ENCODE results near the gene UBXN10. TPM values are rescaled to one million over a fixed set of nuclear protein-coding genes. Genes with fewer than 3 reads are reported as not detected.

UBXN10 gene
- total RNA-seq, result 0.52 TPM

- peaks cover 6% of the 10 kb centered on the region in 3 donors for H3K4me1 ChIP-seq (ENCODE audit: control insufficient read depth in 3 of 3, insufficient read depth in 3 of 3, low read length in 3 of 3)
- no peaks in the 10 kb centered on the region for H3K36me3 ChIP-seq (ENCODE audit: control insufficient read depth in 3 of 3, insufficient read depth in 3 of 3, low read length in 3 of 3)
- no peak within 1 kb of the TSS for H3K27ac ChIP-seq (ENCODE audit: low read depth, low read length)
- H3K4me3 ChIP-seq (ENCODE audit: low read length in 3 of 3), result peak within 1 kb of the TSS in 2 of 3 donors; percentile 51 to 61
- peak within 1 kb of the TSS in 2 of 3 donors; percentile 57 to 60 for H3K9ac ChIP-seq (ENCODE audit: low read depth in 1 of 3, low read length in 3 of 3)
- peaks cover 41 to 57% (median 51%) of the 10 kb centered on the region in 3 donors for H3K27me3 ChIP-seq (ENCODE audit: control insufficient read depth in 3 of 3, insufficient read depth in 3 of 3, low read length in 3 of 3)
- no peaks in the 10 kb centered on the region for H3K9me3 ChIP-seq (ENCODE audit: control insufficient read depth in 3 of 3, low read length in 3 of 3)
These were observed at the start of gene UBXN10, which contains the start of gene PLA2G2C for GRCh38 chr1:20185834-20186782. UBXN10 (plus strand) TSS chr1:20186096; CDS start chr1:20190562, 4,466 bp downstream. PLA2G2C (minus strand) TSS chr1:20186518; CDS start chr1:20177363, 9,155 bp downstream.

DNA sequence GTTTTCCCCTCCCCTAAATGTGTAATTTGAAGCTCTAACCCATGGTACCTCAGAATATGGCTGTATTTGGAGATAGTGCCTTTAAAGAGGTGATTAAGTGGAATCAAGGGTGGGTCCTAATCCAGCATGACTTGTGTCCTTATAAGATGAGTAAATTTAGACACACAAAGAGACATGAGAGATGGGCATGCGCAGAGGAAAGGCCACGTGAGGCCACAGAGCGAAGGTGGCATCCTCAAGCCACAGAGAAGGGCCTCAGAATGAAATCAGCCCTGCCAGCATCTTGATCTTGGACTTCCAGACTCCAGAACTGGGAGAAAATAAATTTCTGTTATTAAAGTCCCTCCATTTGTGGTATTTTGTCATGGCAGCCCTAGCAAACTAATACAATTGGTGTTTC, 49.6 kb upstream of the UBXN10 start:
- Histone ChIP-seq H3K36me3 (ENCODE audit: control insufficient read depth in 3 of 3, insufficient read depth in 3 of 3, low read length in 3 of 3) (no peaks in the 10 kb centered on the region), H3K27me3 (ENCODE audit: control insufficient read depth in 3 of 3, insufficient read depth in 3 of 3, low read length in 3 of 3) (peaks cover 3 to 4% (median 3%) of the 10 kb centered on the region in 3 donors), H3K27ac (ENCODE audit: low read depth, low read length) (no peak overlapping the region), H3K9ac (ENCODE audit: low read depth in 1 of 3, low read length in 3 of 3) (no peak overlapping the region), H3K4me1 (ENCODE audit: control insufficient read depth in 3 of 3, insufficient read depth in 3 of 3, low read length in 3 of 3) (no peaks in the 10 kb centered on the region), H3K4me3 (ENCODE audit: low read length in 3 of 3) (no peak overlapping the region), H3K9me3 (ENCODE audit: control insufficient read depth in 3 of 3, low read length in 3 of 3) (no peaks in the 10 kb centered on the region)

DNA sequence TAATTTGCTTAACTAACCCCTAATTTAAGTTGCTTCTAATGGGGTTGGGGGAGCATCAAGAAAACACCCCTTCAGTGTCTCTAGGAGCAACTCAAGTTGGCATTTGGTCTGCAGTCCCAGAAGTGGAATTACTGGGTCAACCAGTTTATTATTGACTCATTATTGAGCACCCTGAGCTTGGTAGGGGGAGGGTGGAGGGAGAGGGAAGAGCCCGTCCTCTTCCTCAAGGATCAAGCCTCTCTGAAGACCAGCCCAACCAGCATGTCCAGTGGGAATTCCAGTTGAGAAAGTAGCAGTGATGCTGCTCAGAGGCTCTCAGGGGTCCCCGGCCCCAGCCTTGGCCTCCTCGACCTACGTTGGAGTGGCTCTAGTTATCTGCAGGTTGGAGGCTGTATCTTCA, 48.8 kb upstream of the UBXN10 start:
- Histone ChIP-seq H3K4me3 (ENCODE audit: low read length in 3 of 3) (no peak overlapping the region), H3K4me1 (ENCODE audit: control insufficient read depth in 3 of 3, insufficient read depth in 3 of 3, low read length in 3 of 3) (no peaks in the 10 kb centered on the region), H3K27ac (ENCODE audit: low read depth, low read length) (no peak overlapping the region), H3K9ac (ENCODE audit: low read depth in 1 of 3, low read length in 3 of 3) (no peak overlapping the region), H3K9me3 (ENCODE audit: control insufficient read depth in 3 of 3, low read length in 3 of 3) (no peaks in the 10 kb centered on the region), H3K36me3 (ENCODE audit: control insufficient read depth in 3 of 3, insufficient read depth in 3 of 3, low read length in 3 of 3) (no peaks in the 10 kb centered on the region), H3K27me3 (ENCODE audit: control insufficient read depth in 3 of 3, insufficient read depth in 3 of 3, low read length in 3 of 3) (peaks cover 3 to 12% (median 3%) of the 10 kb centered on the region in 3 donors)

- Histone ChIP-seq H3K4me3 (ENCODE audit: low read length in 3 of 3) (no peak overlapping the region), H3K36me3 (ENCODE audit: control insufficient read depth in 3 of 3, insufficient read depth in 3 of 3, low read length in 3 of 3) (no peaks in the 10 kb centered on the region), H3K27ac (ENCODE audit: low read depth, low read length) (no peak overlapping the region), H3K4me1 (ENCODE audit: control insufficient read depth in 3 of 3, insufficient read depth in 3 of 3, low read length in 3 of 3) (no peaks in the 10 kb centered on the region), H3K27me3 (ENCODE audit: control insufficient read depth in 3 of 3, insufficient read depth in 3 of 3, low read length in 3 of 3) (peaks cover 3 to 15% (median 3%) of the 10 kb centered on the region in 3 donors), H3K9me3 (ENCODE audit: control insufficient read depth in 3 of 3, low read length in 3 of 3) (no peaks in the 10 kb centered on the region), H3K9ac (ENCODE audit: low read depth in 1 of 3, low read length in 3 of 3) (no peak overlapping the region)
These were observed 48.3 kb upstream of the UBXN10 start for GRCh38 chr1:20137604-20138003.

GRCh38 chr1:20138346-20138745, 47.5 kb upstream of the UBXN10 start:
- Histone ChIP-seq H3K27me3 (ENCODE audit: control insufficient read depth in 3 of 3, insufficient read depth in 3 of 3, low read length in 3 of 3) (peaks cover 3 to 19% (median 3%) of the 10 kb centered on the region in 3 donors), H3K9ac (ENCODE audit: low read depth in 1 of 3, low read length in 3 of 3) (no peak overlapping the region), H3K4me1 (ENCODE audit: control insufficient read depth in 3 of 3, insufficient read depth in 3 of 3, low read length in 3 of 3) (no peaks in the 10 kb centered on the region), H3K36me3 (ENCODE audit: control insufficient read depth in 3 of 3, insufficient read depth in 3 of 3, low read length in 3 of 3) (no peaks in the 10 kb centered on the region), H3K9me3 (ENCODE audit: control insufficient read depth in 3 of 3, low read length in 3 of 3) (no peaks in the 10 kb centered on the region), H3K4me3 (ENCODE audit: low read length in 3 of 3) (no peak overlapping the region), H3K27ac (ENCODE audit: low read depth, low read length) (no peak overlapping the region)

DNA sequence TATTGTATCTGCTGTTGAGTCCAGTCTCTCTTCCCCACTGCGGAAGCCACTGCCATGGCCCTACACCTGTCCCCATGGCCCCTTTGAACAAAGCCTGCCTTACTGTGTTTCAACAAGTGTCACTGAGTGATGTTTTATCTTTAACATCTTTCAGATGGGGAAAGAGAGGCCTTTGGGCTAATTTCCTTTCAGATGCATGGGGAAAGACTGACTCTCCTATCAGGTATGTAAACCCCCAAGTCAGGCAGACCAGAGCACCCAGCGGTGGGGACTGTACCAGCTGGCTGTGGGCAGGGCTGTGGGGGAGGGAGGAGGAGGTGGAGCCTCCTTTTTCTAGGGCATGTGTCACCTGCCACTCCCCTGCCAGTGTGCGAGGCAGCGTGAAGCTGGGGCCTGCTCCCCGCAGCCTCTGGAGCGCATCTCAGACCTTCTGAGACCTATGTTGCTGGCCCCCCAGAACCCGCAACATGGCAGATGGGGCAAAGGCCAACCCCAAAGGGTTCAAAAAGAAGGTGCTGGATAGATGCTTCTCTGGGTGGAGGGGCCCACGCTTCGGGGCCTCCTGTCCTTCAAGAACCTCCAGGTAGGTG, 46.8 kb upstream of the UBXN10 start, which contains the start of gene PLA2G2F:
Gene PLA2G2F (plus strand): TSS at position 363 of the 590 bp plus-strand sequence. CDS start 105 bp downstream, at position 468.
- Histone ChIP-seq H3K4me3 (ENCODE audit: low read length in 3 of 3) (no peak within 1 kb of the TSS), H3K9ac (ENCODE audit: low read depth in 1 of 3, low read length in 3 of 3) (no peak within 1 kb of the TSS), H3K36me3 (ENCODE audit: control insufficient read depth in 3 of 3, insufficient read depth in 3 of 3, low read length in 3 of 3) (no peaks in the 10 kb centered on the region), H3K9me3 (ENCODE audit: control insufficient read depth in 3 of 3, low read length in 3 of 3) (no peaks in the 10 kb centered on the region), H3K27ac (ENCODE audit: low read depth, low read length) (no peak within 1 kb of the TSS), H3K27me3 (ENCODE audit: control insufficient read depth in 3 of 3, insufficient read depth in 3 of 3, low read length in 3 of 3) (peaks cover 3 to 19% (median 3%) of the 10 kb centered on the region in 3 donors), H3K4me1 (ENCODE audit: control insufficient read depth in 3 of 3, insufficient read depth in 3 of 3, low read length in 3 of 3) (no peaks in the 10 kb centered on the region)

DNA sequence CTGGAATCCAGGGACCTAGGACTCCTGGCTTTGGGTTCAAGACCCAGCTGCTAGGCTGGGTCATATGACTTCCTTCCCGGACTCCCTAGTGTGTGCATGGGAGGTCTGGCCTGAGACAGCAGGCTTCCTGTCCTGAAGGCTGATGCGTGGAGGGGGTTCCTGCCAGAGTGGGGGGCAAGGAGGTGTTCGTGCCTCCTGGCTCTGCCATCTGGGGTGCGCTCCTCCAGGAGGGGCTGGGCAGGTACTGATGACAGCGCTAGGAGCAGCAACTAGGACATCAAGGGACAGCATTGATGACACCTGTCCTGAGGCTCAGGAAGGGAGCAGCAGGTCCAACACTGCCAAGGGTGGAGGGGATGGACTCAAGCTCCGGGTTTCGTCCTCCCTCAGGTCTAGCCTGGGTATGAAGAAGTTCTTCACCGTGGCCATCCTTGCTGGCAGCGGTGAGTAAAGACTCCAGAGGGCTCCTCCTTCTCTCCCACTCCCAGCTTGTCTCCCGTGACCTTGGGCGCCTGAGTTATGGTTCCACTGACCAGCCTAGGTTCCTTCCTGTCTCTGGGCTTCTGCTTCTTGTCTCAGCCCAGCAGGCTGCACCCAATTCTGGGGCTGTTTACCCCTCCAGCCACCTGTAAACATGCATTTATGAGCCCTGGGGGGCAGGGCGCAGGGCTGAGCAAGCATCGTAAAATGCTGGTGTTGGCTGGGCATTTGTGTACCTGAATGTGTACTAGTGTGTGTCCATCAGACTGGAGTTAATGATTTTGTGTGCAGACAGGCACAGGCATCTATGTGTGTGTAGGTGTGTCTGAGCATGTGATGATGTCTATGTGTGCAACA, 45.9 kb upstream of the UBXN10 start:
- Histone ChIP-seq H3K4me3 (ENCODE audit: low read length in 3 of 3) (no peak overlapping the region), H3K36me3 (ENCODE audit: control insufficient read depth in 3 of 3, insufficient read depth in 3 of 3, low read length in 3 of 3) (no peaks in the 10 kb centered on the region), H3K27ac (ENCODE audit: low read depth, low read length) (no peak overlapping the region), H3K9ac (ENCODE audit: low read depth in 1 of 3, low read length in 3 of 3) (no peak overlapping the region), H3K4me1 (ENCODE audit: control insufficient read depth in 3 of 3, insufficient read depth in 3 of 3, low read length in 3 of 3) (no peaks in the 10 kb centered on the region), H3K9me3 (ENCODE audit: control insufficient read depth in 3 of 3, low read length in 3 of 3) (no peaks in the 10 kb centered on the region), H3K27me3 (ENCODE audit: control insufficient read depth in 3 of 3, insufficient read depth in 3 of 3, low read length in 3 of 3) (peaks cover 3 to 19% (median 8%) of the 10 kb centered on the region in 3 donors)

DNA sequence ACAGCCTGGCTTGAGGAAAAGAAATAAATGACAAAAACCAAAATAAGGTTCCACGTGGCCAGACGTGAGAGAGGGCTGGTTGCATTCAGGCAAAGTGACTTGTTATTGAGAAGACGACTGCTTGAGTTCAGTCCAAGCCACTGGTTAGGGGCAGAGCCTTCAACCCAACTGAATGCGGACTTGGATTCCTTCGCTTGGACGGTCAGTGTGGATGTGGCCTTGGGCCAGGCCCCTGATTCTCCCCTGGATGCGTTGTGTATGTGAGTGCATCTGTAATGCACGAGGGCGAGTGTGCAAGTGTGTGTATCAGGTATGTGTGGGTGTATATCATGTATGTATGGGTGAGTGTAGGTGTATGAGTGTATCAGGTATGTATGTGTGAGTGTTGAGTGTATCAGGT, 44.9 kb upstream of the UBXN10 start:
- Histone ChIP-seq H3K4me1 (ENCODE audit: control insufficient read depth in 3 of 3, insufficient read depth in 3 of 3, low read length in 3 of 3) (no peaks in the 10 kb centered on the region), H3K9me3 (ENCODE audit: control insufficient read depth in 3 of 3, low read length in 3 of 3) (no peaks in the 10 kb centered on the region), H3K27me3 (ENCODE audit: control insufficient read depth in 3 of 3, insufficient read depth in 3 of 3, low read length in 3 of 3) (peaks cover 3 to 19% (median 8%) of the 10 kb centered on the region in 3 donors), H3K4me3 (ENCODE audit: low read length in 3 of 3) (no peak overlapping the region), H3K36me3 (ENCODE audit: control insufficient read depth in 3 of 3, insufficient read depth in 3 of 3, low read length in 3 of 3) (no peaks in the 10 kb centered on the region), H3K27ac (ENCODE audit: low read depth, low read length) (no peak overlapping the region), H3K9ac (ENCODE audit: low read depth in 1 of 3, low read length in 3 of 3) (no peak overlapping the region)

GRCh38 chr1:20141466-20141865, 44.4 kb upstream of the UBXN10 start:
- H3K4me1 ChIP-seq (ENCODE audit: control insufficient read depth in 3 of 3, insufficient read depth in 3 of 3, low read length in 3 of 3), result no peaks in the 10 kb centered on the region
- H3K36me3 ChIP-seq (ENCODE audit: control insufficient read depth in 3 of 3, insufficient read depth in 3 of 3, low read length in 3 of 3), result no peaks in the 10 kb centered on the region
- no peak overlapping the region for H3K4me3 ChIP-seq (ENCODE audit: low read length in 3 of 3)
- peaks cover 3 to 19% (median 8%) of the 10 kb centered on the region in 3 donors for H3K27me3 ChIP-seq (ENCODE audit: control insufficient read depth in 3 of 3, insufficient read depth in 3 of 3, low read length in 3 of 3)
- no peak overlapping the region for H3K9ac ChIP-seq (ENCODE audit: low read depth in 1 of 3, low read length in 3 of 3)
- H3K27ac ChIP-seq (ENCODE audit: low read depth, low read length), result no peak overlapping the region
- H3K9me3 ChIP-seq (ENCODE audit: control insufficient read depth in 3 of 3, low read length in 3 of 3), result no peaks in the 10 kb centered on the region

Data from skeletal muscle tissue (tissue), 4 donors.